HEK293 (cell line): ENCODE results near the gene PHF20.
A peak's percentile ranks its signal among the peaks of the same experiment; 100 is the strongest.
"Not testable (repeated sequence)": the region's sequence is repeated elsewhere in the genome, so short reads cannot be mapped to it uniquely, and the experiment has no call there.

Source experiments
- CTCF ChIA-PET: fragments of 350-600 bp; formaldehyde crosslinking; extraction: SDS; loops from one replicate; lab custom pipeline; 2021; ENCODE audit warnings: antibody characterized with exemption; lab: Yijun Ruan, JAX
- POLR2A ChIA-PET: fragments of 300-600 bp; formaldehyde crosslinking; extraction: SDS; loops from one replicate; lab custom pipeline; 2020; ENCODE audit warnings: antibody characterized with exemption, inconsistent platforms; lab: Yijun Ruan, JAX
- H3K27ac ChIP-seq: fragments of 200-500 bp; sonication (Bioruptor generic); 2 replicates; pipeline ENCODE4 v1.5.1; 2014; ENCODE audit warnings: low read depth, low read length, control low read depth, inconsistent platforms; ENCODE audit errors: extremely low read depth
- H3K36me3 ChIP-seq, 2 experiments: fragments of 200-500 bp in 1 of 2; sonication (Bioruptor generic) in 1 of 2; 1 replicate in 1 of 2; 2 replicates in 1 of 2; pipeline ENCODE4 v1.5.1; 2014 to 2017; ENCODE audit warnings: inconsistent platforms in 2 of 2, low read length in 2 of 2; ENCODE audit not compliant: control insufficient read depth in 2 of 2, insufficient read depth in 1 of 2
- H3K4me1 ChIP-seq: fragments of 200-500 bp; sonication (Bioruptor generic); 2 replicates; pipeline ENCODE4 v1.5.1; 2014; ENCODE audit warnings: mild to moderate bottlenecking, low read length, inconsistent platforms; ENCODE audit not compliant: control insufficient read depth, insufficient read depth
- H3K4me3 ChIP-seq: 2 replicates; pipeline ENCODE4 v1.5.1; 2011; ENCODE audit warnings: low read depth, mild to moderate bottlenecking, control low read depth, low read length, moderate library complexity
- H3K9me3 ChIP-seq: fragments of 200-500 bp; sonication (Bioruptor generic); 2 replicates; pipeline ENCODE4 v1.5.1; 2014; ENCODE audit warnings: low read depth, low read length, inconsistent platforms; ENCODE audit not compliant: control insufficient read depth, insufficient read depth
- EGR2 ChIP-seq: fragments of 450-650 bp; formaldehyde crosslinking; IDR thresholded peaks from 2 replicates; pipeline ENCODE4 v1.5.1; 2016; ENCODE audit warnings: low read depth, missing biosample characterization, missing genetic modification characterization
- MZF1 ChIP-seq: fragments of 450-650 bp; formaldehyde crosslinking; IDR thresholded peaks from 2 replicates; pipeline ENCODE4 v1.5.1; 2017; ENCODE audit warnings: missing biosample characterization, missing genetic modification characterization, borderline replicate concordance
- ZBTB48 ChIP-seq: fragments of 450-650 bp; formaldehyde crosslinking; IDR thresholded peaks from 2 replicates; pipeline ENCODE4 v1.5.1; 2016; ENCODE audit warnings: missing biosample characterization, missing genetic modification characterization
- ZBTB6 ChIP-seq: fragments of 450-650 bp; formaldehyde crosslinking; IDR thresholded peaks from 2 replicates; pipeline ENCODE4 v1.5.1; 2017; ENCODE audit warnings: missing biosample characterization, missing genetic modification characterization
- ZFHX2 ChIP-seq: fragments of 450-650 bp; formaldehyde crosslinking; conservative IDR thresholded peaks from 2 replicates; pipeline ENCODE4 v1.5.1; 2016; ENCODE audit warnings: missing biosample characterization, missing genetic modification characterization
- ZNF133 ChIP-seq: fragments of 450-650 bp; formaldehyde crosslinking; IDR thresholded peaks from 2 replicates; pipeline ENCODE4 v1.5.1; 2016; ENCODE audit warnings: missing biosample characterization, missing genetic modification characterization
- ZNF18 ChIP-seq: fragments of 450-650 bp; formaldehyde crosslinking; IDR thresholded peaks from 2 replicates; pipeline ENCODE4 v1.5.1; 2016; ENCODE audit warnings: missing biosample characterization, missing genetic modification characterization
- ZNF560 ChIP-seq: fragments of 450-650 bp; formaldehyde crosslinking; IDR thresholded peaks from 2 replicates; pipeline ENCODE4 v1.5.1; 2017; ENCODE audit warnings: missing biosample characterization, missing genetic modification characterization, borderline replicate concordance
- ZNF623 ChIP-seq: fragments of 450-650 bp; formaldehyde crosslinking; IDR thresholded peaks from 2 replicates; pipeline ENCODE4 v1.5.1; 2016; ENCODE audit warnings: missing biosample characterization, missing genetic modification characterization
- ZNF639 ChIP-seq: fragments of 450-650 bp; formaldehyde crosslinking; IDR thresholded peaks from 2 replicates; pipeline ENCODE4 v1.5.1; 2016; ENCODE audit warnings: missing biosample characterization, missing genetic modification characterization
- ZNF658 ChIP-seq: fragments of 450-650 bp; formaldehyde crosslinking; IDR thresholded peaks from 2 replicates; pipeline ENCODE4; 2016; ENCODE audit warnings: missing biosample characterization, missing genetic modification characterization
- ZNF664 ChIP-seq: fragments of 450-650 bp; formaldehyde crosslinking; IDR thresholded peaks from 2 replicates; pipeline ENCODE4 v1.5.1; 2016; ENCODE audit warnings: missing biosample characterization, missing genetic modification characterization
- ZNF704 ChIP-seq: fragments of 450-650 bp; formaldehyde crosslinking; IDR thresholded peaks from 2 replicates; pipeline ENCODE4 v1.5.1; 2016; ENCODE audit warnings: missing biosample characterization, missing genetic modification characterization
- ZNF776 ChIP-seq: fragments of 450-650 bp; formaldehyde crosslinking; IDR thresholded peaks from 2 replicates; pipeline ENCODE4 v1.5.0; 2017; ENCODE audit warnings: missing biosample characterization, missing genetic modification characterization, borderline replicate concordance
- ZSCAN16 ChIP-seq: fragments of 450-650 bp; formaldehyde crosslinking; IDR thresholded peaks from 2 replicates; pipeline ENCODE4 v1.5.1; 2016; ENCODE audit warnings: missing biosample characterization, missing genetic modification characterization

The PHF20 gene

GRCh38 chr20:35947907-35948306, 176.1 kb downstream of the PHF20 start (continued):
- TF ChIP-seq ZNF623 (tag by site-specific recombination) (no peak), ZBTB6 (tag by site-specific recombination) (no peak)

GRCh38 chr20:35950093-35950492, 178.3 kb downstream of the PHF20 start:
- ChIA-PET POLR2A (no interaction called here), CTCF (interaction anchor here (0.6 kb wide), 1 partner anchor 657 kb away, joined by 4 read pairs; no protein-coding TSS in a partner anchor)
- H3K27ac ChIP-seq, result no peak overlapping the region
- no peak overlapping the region for H3K4me3 ChIP-seq
- H3K9me3 ChIP-seq, result no peaks in the 10 kb centered on the region
- H3K4me1 ChIP-seq, result no peaks in the 10 kb centered on the region
- peaks cover 0 to 39% of the 10 kb centered on the region in 2 experiments; a peak in 2 of 3 replicates for H3K36me3 ChIP-seq
- TF ChIP-seq ZNF560 (no peak), ZNF639 (tag by site-specific recombination) (no peak), MZF1 (tag by site-specific recombination) (no peak), ZNF704 (tag by site-specific recombination) (no peak), ZBTB48 (tag by site-specific recombination) (no peak), ZNF776 (tag by site-specific recombination) (no peak)

GRCh38 chr20:35952080-35952479, 180.3 kb downstream of the PHF20 start:
- not testable (repeated sequence) for H3K4me3 ChIP-seq, H3K4me1 ChIP-seq, H3K27ac ChIP-seq, H3K9me3 ChIP-seq
- ChIA-PET CTCF (interaction anchor here (1.5 to 3.9 kb wide), 2 partner anchors 8 to 39 kb away, joined by 3 to 46 read pairs; no protein-coding TSS in a partner anchor), POLR2A (interaction anchor here (3.0 kb wide), 1 partner anchor 9 kb away, joined by 10 read pairs; no protein-coding TSS in a partner anchor)
- H3K36me3 ChIP-seq, result peaks cover 0 to 33% of the 10 kb centered on the region in 2 experiments; a peak in 2 of 3 replicates

GRCh38 chr20:35952480-35953386, 180.9 kb downstream of the PHF20 start:
- H3K36me3 ChIP-seq, result peaks cover 0 to 27% of the 10 kb centered on the region in 2 experiments; a peak in 2 of 3 replicates
- peak overlapping the region; percentile 89 for H3K27ac ChIP-seq
- no peaks in the 10 kb centered on the region for H3K9me3 ChIP-seq
- CTCF ChIA-PET, result interaction anchor here (0.8 to 3.9 kb wide), 6 partner anchors 9 to 336 kb away, joined by 3 to 46 read pairs (median 6); no protein-coding TSS in a partner anchor
- H3K4me3 ChIP-seq, result peak overlapping the region; percentile 77
- POLR2A ChIA-PET, result interaction anchor here (0.8 to 3.0 kb wide), 3 partner anchors 10 to 498 kb away, joined by 3 to 47 read pairs (median 10); partner anchors contain the start of gene RBM39
- TF ChIP-seq EGR2 (tag by site-specific recombination), result 0 out of 2 replicates have a peak, but pooled peaks have one; percentile 29
- TF ChIP-seq ZNF18 (tag by site-specific recombination), result peak; percentile 73; the same call in 1 of the 2 replicates
- peak; percentile 91 for TF ChIP-seq ZNF664 (tag by site-specific recombination)
- no peak for TF ChIP-seq ZNF133 (tag by site-specific recombination)
- 0 out of 2 replicates have a peak, but pooled peaks have one; percentile 16 for TF ChIP-seq ZFHX2
- TF ChIP-seq ZNF658 (tag by site-specific recombination), result no peak
- 0 out of 2 replicates have a peak, but pooled peaks have one; percentile 29 for TF ChIP-seq ZSCAN16
- no peaks in the 10 kb centered on the region for H3K4me1 ChIP-seq
